HepG2 (cell line): Measurements from ENCODE around the gene PRKAR1B. TPM values are rescaled to one million over a fixed set of nuclear protein-coding genes. Genes with fewer than 3 reads are reported as not detected.

ENCODE experiments used
- FOXO1 ChIP-seq: sonication (generic); formaldehyde crosslinking; IDR thresholded peaks from 2 replicates; pipeline ENCODE4 v1.4.0; 2020; ENCODE audit warnings: missing genetic modification reagents
- IKZF4 ChIP-seq: sonication (generic); formaldehyde crosslinking; IDR thresholded peaks from 2 replicates; pipeline ENCODE4 v1.5.1; 2020; ENCODE audit warnings: borderline replicate concordance, mild to moderate bottlenecking, low read depth, missing genetic modification reagents; ENCODE audit errors: not compliant biosample characterization
- MED13 ChIP-seq: sonication (generic); formaldehyde crosslinking; IDR thresholded peaks from 2 replicates; pipeline ENCODE4 v1.5.0; 2020; ENCODE audit warnings: missing genetic modification reagents
- THAP8 ChIP-seq: sonication (generic); formaldehyde crosslinking; IDR thresholded peaks from 2 replicates; pipeline ENCODE4 v1.5.1; 2020; ENCODE audit warnings: missing genetic modification reagents, mild to moderate bottlenecking, borderline replicate concordance
- TRIM24 ChIP-seq: sonication (generic); formaldehyde crosslinking; IDR thresholded peaks from 2 replicates; pipeline ENCODE4 v1.8.0; 2022; ENCODE audit warnings: mild to moderate bottlenecking, missing genetic modification reagents
- ZBTB33 ChIP-seq: sonication (generic); formaldehyde crosslinking; IDR thresholded peaks from 2 replicates; pipeline ENCODE4 v1.4.0; 2020; ENCODE audit warnings: missing genetic modification reagents
- ZNF235 ChIP-seq: sonication (generic); formaldehyde crosslinking; IDR thresholded peaks from 2 replicates; pipeline ENCODE4 v1.8.1; 2023; ENCODE audit warnings: mild to moderate bottlenecking, missing genetic modification reagents, borderline replicate concordance
- ZNF318 ChIP-seq: sonication (generic); formaldehyde crosslinking; IDR thresholded peaks from 2 replicates; pipeline ENCODE4 v1.4.0; 2020; ENCODE audit warnings: mild to moderate bottlenecking, missing genetic modification reagents
- ZNF567 ChIP-seq: sonication (generic); formaldehyde crosslinking; IDR thresholded peaks from 2 replicates; pipeline ENCODE4 v1.8.1; 2023; ENCODE audit warnings: mild to moderate bottlenecking, missing genetic modification reagents, borderline replicate concordance
- ZNF839 ChIP-seq: sonication (generic); formaldehyde crosslinking; IDR thresholded peaks from 2 replicates; pipeline ENCODE4 v1.4.0; 2020; ENCODE audit warnings: missing genetic modification reagents, mild to moderate bottlenecking, borderline replicate concordance
- polyA plus RNA-seq, 8 experiments: library from polyadenylated mRNA; depleted of rRNA in 3 of 8; stranded (reverse) in 7 of 8; unstranded in 1 of 8; fragments of >200 nt; fragmentation: Illumina TruSeq in 4 of 8; extraction: Trizol in 4 of 8; gene quantifications; 2 replicates each; pipeline versions ENCODE4 v1.2.1 to v1.2.3, GENCODE V29; 2011 to 2016; ENCODE audit warnings: low read depth in 4 of 8, missing spikeins in 1 of 8, mixed read lengths in 1 of 8; ENCODE audit not compliant: insufficient read depth in 1 of 8
- total RNA-seq, 5 experiments: library from RNA; depleted of rRNA; stranded (reverse); fragments of >200 nt; fragmentation: Illumina TruSeq; extraction: Trizol; gene quantifications; 2 replicates each; pipeline ENCODE4 v1.2.3, GENCODE V29; 2016; ENCODE audit warnings: low read depth in 1 of 5
- TF ChIP-seq, protein P1 (sequence below), 2 experiments: sonication (generic) in 1 of 2; formaldehyde crosslinking in 1 of 2; IDR thresholded peaks; 2 replicates each; pipeline versions ENCODE4 v1.4.0 to v1.6.1; 2016 to 2020; ENCODE audit warnings: borderline replicate concordance in 1 of 2, low read depth in 1 of 2, mild to moderate bottlenecking in 1 of 2, missing genetic modification reagents in 1 of 2

The PRKAR1B gene
- total and polyA plus RNA-seq, 2 of the 13 experiments (the other 11 are each of a cell fraction or from before 2014, with no cell fraction given) = 7.9 to 28.2 TPM

GRCh38 chr7:726084-726853, 812 bp downstream of the PRKAR1B start, which contains the start of gene DNAAF5 (continued):
- TF ChIP-seq TRIM24 (CRISPR knock-in tag) (no peak), ZBTB33 (CRISPR knock-in tag) (peak; percentile 38; the same call in 1 of the 2 replicates), ZNF235 (CRISPR knock-in tag) (no peak; the same call in 1 of the 2 replicates), ZNF839 (peak; percentile 43; the same call in 1 of the 2 replicates), ZNF318 (CRISPR knock-in tag) (no peak), FOXO1 (CRISPR knock-in tag) (no peak; the same call in none of the 2 replicates), MED13 (CRISPR knock-in tag) (0 out of 2 replicates have a peak, but pooled peaks have one; percentile 63), ZNF567 (CRISPR knock-in tag) (no peak), IKZF4 (CRISPR knock-in tag) (peak; percentile 80), THAP8 (0 out of 2 replicates have a peak, but pooled peaks have one; percentile 66)
- TF ChIP-seq, protein P1, sequence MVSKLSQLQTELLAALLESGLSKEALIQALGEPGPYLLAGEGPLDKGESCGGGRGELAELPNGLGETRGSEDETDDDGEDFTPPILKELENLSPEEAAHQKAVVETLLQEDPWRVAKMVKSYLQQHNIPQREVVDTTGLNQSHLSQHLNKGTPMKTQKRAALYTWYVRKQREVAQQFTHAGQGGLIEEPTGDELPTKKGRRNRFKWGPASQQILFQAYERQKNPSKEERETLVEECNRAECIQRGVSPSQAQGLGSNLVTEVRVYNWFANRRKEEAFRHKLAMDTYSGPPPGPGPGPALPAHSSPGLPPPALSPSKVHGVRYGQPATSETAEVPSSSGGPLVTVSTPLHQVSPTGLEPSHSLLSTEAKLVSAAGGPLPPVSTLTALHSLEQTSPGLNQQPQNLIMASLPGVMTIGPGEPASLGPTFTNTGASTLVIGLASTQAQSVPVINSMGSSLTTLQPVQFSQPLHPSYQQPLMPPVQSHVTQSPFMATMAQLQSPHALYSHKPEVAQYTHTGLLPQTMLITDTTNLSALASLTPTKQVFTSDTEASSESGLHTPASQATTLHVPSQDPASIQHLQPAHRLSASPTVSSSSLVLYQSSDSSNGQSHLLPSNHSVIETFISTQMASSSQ (IDR thresholded peaks at IDR 0.05; ENCODE audit: low read depth) = no peak
- TF ChIP-seq, protein P1 (CRISPR knock-in tag; IDR thresholded peaks at IDR 0.05; ENCODE audit: borderline replicate concordance) = peak; percentile 76; the same call in 1 of the 2 replicates
